ENCODE measurements around the gene EXOC4. TPM values are rescaled to one million over a fixed set of nuclear protein-coding genes. Genes with fewer than 3 reads are reported as not detected.

The EXOC4 gene
- total RNA-seq, 1 donor from 2014 or later: 67.7 TPM

- no peak for TF ChIP-seq CTCF (IDR thresholded peaks at IDR 0.05)
- H3K9me3 Mint-ChIP-seq (ENCODE audit: low read depth): no peaks in the 10 kb centered on the region
- no peaks in the 10 kb centered on the region for H3K4me1 Mint-ChIP-seq (ENCODE audit: low read depth)
- no peak overlapping the region for H3K27ac Mint-ChIP-seq (ENCODE audit: unreplicated experiment)
- no peaks in the 10 kb centered on the region for H3K36me3 Mint-ChIP-seq (ENCODE audit: low read depth)
- H3K27me3 Mint-ChIP-seq (ENCODE audit: low read depth): no peaks in the 10 kb centered on the region
- no peak overlapping the region for H3K4me3 Mint-ChIP-seq (ENCODE audit: unreplicated experiment)
- no peak for DNase-seq (ENCODE audit: low spot score)
These were observed 424.0 kb downstream of the EXOC4 start for GRCh38 chr7:133676805-133677370.

GRCh38 chr7:133678137-133678814 is 425.4 kb downstream of the EXOC4 start:
- H3K4me1 Mint-ChIP-seq (ENCODE audit: low read depth): no peaks in the 10 kb centered on the region
- no peaks in the 10 kb centered on the region for H3K36me3 Mint-ChIP-seq (ENCODE audit: low read depth)
- no peaks in the 10 kb centered on the region for H3K27me3 Mint-ChIP-seq (ENCODE audit: low read depth)
- DNase-seq (ENCODE audit: low spot score): no peak
- TF ChIP-seq CTCF (IDR thresholded peaks at IDR 0.05): no peak
- H3K27ac Mint-ChIP-seq (ENCODE audit: unreplicated experiment): no peak overlapping the region
- H3K9me3 Mint-ChIP-seq (ENCODE audit: low read depth): no peaks in the 10 kb centered on the region
- H3K4me3 Mint-ChIP-seq (ENCODE audit: unreplicated experiment): no peak overlapping the region

DNA sequence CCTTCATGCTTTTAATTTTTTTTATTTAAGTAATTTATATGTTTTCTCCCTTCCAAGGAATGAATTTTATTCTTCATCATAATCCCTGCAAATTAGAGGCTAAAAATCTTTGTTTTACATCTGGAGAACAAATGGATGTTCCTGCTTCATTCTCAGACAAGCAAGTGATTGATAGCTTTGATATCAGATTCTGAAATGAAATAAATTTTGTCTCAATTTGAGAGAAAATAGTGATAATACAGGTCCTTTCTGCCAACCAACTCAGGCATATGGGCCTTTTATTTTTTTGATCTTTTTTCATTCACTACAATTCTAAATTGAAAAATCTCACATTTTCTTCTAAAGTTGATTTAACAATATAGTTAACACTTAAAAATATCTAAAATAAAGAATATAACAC is 427.1 kb downstream of the EXOC4 start:
- Mint-ChIP-seq H3K4me3 (ENCODE audit: unreplicated experiment) (no peak overlapping the region), H3K4me1 (ENCODE audit: low read depth) (peaks cover 3% of the 10 kb centered on the region), H3K27ac (ENCODE audit: unreplicated experiment) (no peak overlapping the region), H3K27me3 (ENCODE audit: low read depth) (no peaks in the 10 kb centered on the region), H3K36me3 (ENCODE audit: low read depth) (no peaks in the 10 kb centered on the region), H3K9me3 (ENCODE audit: low read depth) (no peaks in the 10 kb centered on the region)
- no peak for DNase-seq (ENCODE audit: low spot score)
- no peak for TF ChIP-seq CTCF (IDR thresholded peaks at IDR 0.05)

GRCh38 chr7:133681529-133681928 is 428.7 kb downstream of the EXOC4 start:
- Mint-ChIP-seq H3K4me1 (ENCODE audit: low read depth) (peaks cover 3% of the 10 kb centered on the region), H3K9me3 (ENCODE audit: low read depth) (peaks cover 3% of the 10 kb centered on the region), H3K36me3 (ENCODE audit: low read depth) (no peaks in the 10 kb centered on the region), H3K27ac (ENCODE audit: unreplicated experiment) (no peak overlapping the region), H3K4me3 (ENCODE audit: unreplicated experiment) (no peak overlapping the region), H3K27me3 (ENCODE audit: low read depth) (no peaks in the 10 kb centered on the region)
- no peak for TF ChIP-seq CTCF (IDR thresholded peaks at IDR 0.05)
- DNase-seq (ENCODE audit: low spot score): no peak

GRCh38 chr7:133682364-133683181 is 429.7 kb downstream of the EXOC4 start:
- DNase-seq (ENCODE audit: low spot score): no peak
- H3K36me3 Mint-ChIP-seq (ENCODE audit: low read depth): no peaks in the 10 kb centered on the region
- H3K27me3 Mint-ChIP-seq (ENCODE audit: low read depth): no peaks in the 10 kb centered on the region
- peaks cover 3% of the 10 kb centered on the region for H3K9me3 Mint-ChIP-seq (ENCODE audit: low read depth)
- peaks cover 3% of the 10 kb centered on the region for H3K4me1 Mint-ChIP-seq (ENCODE audit: low read depth)
- no peak overlapping the region for H3K27ac Mint-ChIP-seq (ENCODE audit: unreplicated experiment)
- no peak overlapping the region for H3K4me3 Mint-ChIP-seq (ENCODE audit: unreplicated experiment)
- TF ChIP-seq CTCF (IDR thresholded peaks at IDR 0.05): no peak

Data from chondrocyte (in vitro differentiated cells).